Vagina (tissue), 2 donors: ENCODE measurements around the gene LINC01488. TPM values are rescaled to one million over a fixed set of nuclear protein-coding genes. Genes with fewer than 3 reads are reported as not detected.

Experiments
- DNase-seq, 2 donors: peaks; one replicate each; pipeline ENCODE4 v3.0.0-alpha.2; 2017; ENCODE audit errors: extremely low spot score in 2 of 2
- H3K27ac ChIP-seq: fragments of 200-600 bp; sonication (generic); one replicate; pipeline ENCODE4 v1.5.1; 2019
- H3K27me3 ChIP-seq: fragments of 200-600 bp; sonication (generic); one replicate; pipeline ENCODE4 v1.5.1; 2019
- H3K36me3 ChIP-seq, 2 donors: fragments of 200-600 bp; sonication (generic); one replicate each; pipeline ENCODE4 v1.5.1; 2017 to 2019
- H3K4me1 ChIP-seq: fragments of 200-600 bp; sonication (generic); one replicate; pipeline ENCODE4 v1.5.1; 2019
- H3K4me3 ChIP-seq, 2 donors: fragments of 200-600 bp; sonication (generic); 1 replicate in 1 of 2; 2 replicates in 1 of 2; pipeline ENCODE4 v1.5.1; 2016 to 2019
- H3K9me3 ChIP-seq: fragments of 200-600 bp; sonication (generic); one replicate; pipeline ENCODE4 v1.5.1; 2019
- CTCF ChIP-seq, 3 experiments: fragments of 450-650 bp in 2 of 3; fragments of 200-600 bp in 1 of 3; sonication (generic) in 1 of 3; IDR thresholded peaks; one replicate each; pipeline ENCODE4 v1.5.1; 2017 to 2019; ENCODE audit warnings: antibody characterized with exemption in 3 of 3, mild to moderate bottlenecking in 2 of 3, moderate library complexity in 2 of 3
- POLR2A ChIP-seq, 2 donors: fragments of 450-650 bp; IDR thresholded peaks; one replicate each; pipeline ENCODE4 v1.6.1; 2017; ENCODE audit warnings: antibody characterized with exemption in 2 of 2, mild to moderate bottlenecking in 2 of 2, moderate library complexity in 2 of 2
- POLR2AphosphoS5 ChIP-seq, 2 donors: sonication (generic); formaldehyde crosslinking; IDR thresholded peaks; one replicate each; pipeline ENCODE4 v1.9.0; 2017; ENCODE audit warnings: antibody characterized with exemption in 2 of 2, mild to moderate bottlenecking in 2 of 2, low read depth in 1 of 2; ENCODE audit not compliant: insufficient read depth in 1 of 2
- intact Hi-C: fragments of 100-400 bp; cut with DNase I; formaldehyde crosslinking; loops from one replicate; pipeline ENCODE4 v1.15.1; 2023
- total RNA-seq: library from RNA; depleted of rRNA; stranded (reverse); fragments of >200 nt; gene quantifications from one replicate; pipeline ENCODE4 v1.2.3, GENCODE V29; 2016

LINC01488 gene
- total RNA-seq, 1 donor from 2014 or later: not detected

GRCh38 chr11:69539416-69540117 lies 58.1 kb downstream of the LINC01488 start:
- no peak for DNase-seq

GRCh38 chr11:69540118-69541000 lies 58.9 kb downstream of the LINC01488 start:
- intact Hi-C loops: no loop called here
- Histone ChIP-seq H3K27ac (no peak overlapping the region), H3K4me3 (no peak overlapping the region), H3K36me3 (no peaks in the 10 kb centered on the region), H3K27me3 (no peaks in the 10 kb centered on the region), H3K4me1 (peaks cover 26% of the 10 kb centered on the region), H3K9me3 (no peaks in the 10 kb centered on the region)
- TF ChIP-seq CTCF (IDR thresholded peaks at IDR 0.05): no peak
- no peak for TF ChIP-seq POLR2A (IDR thresholded peaks at IDR 0.05)
- TF ChIP-seq POLR2AphosphoS5 (IDR thresholded peaks at IDR 0.05; ENCODE audit: insufficient read depth in 1 of 2, low read depth in 1 of 2): no peak
- DNase-seq: no peak

More at GRCh38 chr11:69539416-69540117, 58.1 kb downstream of the LINC01488 start:
- intact Hi-C loops: no loop called here
- H3K9me3 ChIP-seq: no peaks in the 10 kb centered on the region
- H3K27ac ChIP-seq: no peak overlapping the region
- peaks cover 26% of the 10 kb centered on the region for H3K4me1 ChIP-seq
- H3K27me3 ChIP-seq: no peaks in the 10 kb centered on the region
- TF ChIP-seq POLR2A (IDR thresholded peaks at IDR 0.05) (no peak), CTCF (IDR thresholded peaks at IDR 0.05) (no peak), POLR2AphosphoS5 (IDR thresholded peaks at IDR 0.05; ENCODE audit: insufficient read depth in 1 of 2, low read depth in 1 of 2) (no peak)
- no peaks in the 10 kb centered on the region for H3K36me3 ChIP-seq
- no peak overlapping the region for H3K4me3 ChIP-seq

- Histone ChIP-seq H3K4me3 (no peak overlapping the region), H3K27me3 (no peaks in the 10 kb centered on the region), H3K36me3 (no peaks in the 10 kb centered on the region), H3K27ac (no peak overlapping the region), H3K9me3 (no peaks in the 10 kb centered on the region), H3K4me1 (peaks cover 26% of the 10 kb centered on the region)
- no peak for DNase-seq
- no peak for TF ChIP-seq CTCF (IDR thresholded peaks at IDR 0.05)
- no peak for TF ChIP-seq POLR2AphosphoS5 (IDR thresholded peaks at IDR 0.05; ENCODE audit: insufficient read depth in 1 of 2, low read depth in 1 of 2)
- no peak for TF ChIP-seq POLR2A (IDR thresholded peaks at IDR 0.05)
- intact Hi-C loops: no loop called here
These were observed 59.5 kb downstream of the LINC01488 start for GRCh38 chr11:69541001-69541285.

- TF ChIP-seq CTCF (IDR thresholded peaks at IDR 0.05) (no peak), POLR2AphosphoS5 (IDR thresholded peaks at IDR 0.05; ENCODE audit: insufficient read depth in 1 of 2, low read depth in 1 of 2) (no peak), POLR2A (IDR thresholded peaks at IDR 0.05) (no peak)
- DNase-seq: no peak
- intact Hi-C loops: no loop called here
These were observed 60.2 kb downstream of the LINC01488 start for GRCh38 chr11:69541501-69542313.

More at GRCh38 chr11:69541501-69542313, 60.2 kb downstream of the LINC01488 start:
- Histone ChIP-seq H3K36me3 (no peaks in the 10 kb centered on the region), H3K4me1 (peaks cover 26% of the 10 kb centered on the region), H3K9me3 (no peaks in the 10 kb centered on the region), H3K27me3 (no peaks in the 10 kb centered on the region), H3K4me3 (no peak overlapping the region), H3K27ac (no peak overlapping the region)
